ENCODE data around the gene CASQ1.

- no peak for TF ChIP-seq POLR2A (IDR thresholded peaks at IDR 0.05; ENCODE audit: low read depth, low read length)
- no peak for TF ChIP-seq POLR2AphosphoS5 (IDR thresholded peaks at IDR 0.05; ENCODE audit: low read depth, low read length)
Observed at GRCh38 chr1:160158031-160158430, 32.3 kb upstream of the CASQ1 start.

All from GM12892 (cell line).